Renal pelvis (tissue), 4 donors: ENCODE data around the gene PTGER4. TPM values are rescaled to one million over a fixed set of nuclear protein-coding genes. Genes with fewer than 3 reads are reported as not detected.

Experiments used
- DNase-seq: peaks from one replicate; pipeline ENCODE4 v3.0.0-alpha.2; 2013
- polyA plus RNA-seq, 3 donors: library from polyadenylated mRNA; unstranded; fragments of 120-200 nt; gene quantifications; one replicate each; pipeline ENCODE4 v1.2.1, GENCODE V29; 2013; ENCODE audit not compliant: insufficient read length in 3 of 3

The PTGER4 gene
- polyA plus RNA-seq, 3 donors = 9.2 to 11.7 (median 10.6) TPM

DNA sequence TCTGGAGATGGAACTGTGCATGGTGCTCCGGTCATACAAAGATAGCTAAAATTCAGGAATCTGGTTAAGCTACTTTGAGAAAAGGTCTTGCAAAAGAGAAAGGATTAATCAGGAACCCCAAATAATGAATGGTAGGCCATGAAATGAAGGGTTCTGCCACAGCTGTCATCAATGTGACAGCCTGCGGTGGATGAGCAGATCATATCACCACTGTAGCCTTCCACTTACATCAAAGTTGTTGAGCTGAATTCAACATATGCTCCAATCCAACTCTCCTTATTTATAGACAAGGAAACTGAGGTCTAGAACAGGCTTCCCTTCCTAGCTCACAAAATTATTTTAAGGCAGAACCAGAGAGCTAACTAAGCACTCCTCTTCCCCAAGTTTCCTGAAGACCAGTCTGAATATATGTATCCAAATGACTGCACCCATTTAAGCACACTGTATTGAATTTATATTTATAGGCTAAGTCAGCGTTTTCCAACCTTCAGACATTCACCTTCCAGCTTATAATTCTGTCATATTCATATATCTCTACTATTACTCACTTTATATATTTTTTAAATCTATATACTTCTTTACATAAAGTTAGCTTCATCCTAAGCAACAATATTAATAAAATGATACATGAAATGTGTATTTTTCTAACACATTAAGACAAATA is 13.9 kb upstream of the PTGER4 start:
- DNase-seq = no peak

DNA sequence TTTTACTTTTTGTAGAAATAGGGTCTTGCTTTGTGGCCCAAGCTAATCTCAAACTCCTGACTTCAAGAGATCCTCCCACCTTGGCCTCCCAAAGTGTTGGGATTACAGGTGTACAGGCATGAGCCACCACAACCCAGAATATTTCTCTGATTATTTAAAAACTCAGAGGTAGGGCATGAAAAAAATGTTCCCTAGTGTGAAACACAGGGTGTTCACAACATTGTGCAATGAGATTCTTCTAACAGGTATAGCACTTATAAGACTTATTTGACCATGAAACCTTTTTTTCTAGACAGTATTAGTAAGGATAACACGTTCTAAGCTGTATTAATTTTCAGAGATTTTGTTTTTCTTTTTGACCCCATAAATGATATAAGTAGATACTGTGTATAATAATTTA is 13.1 kb upstream of the PTGER4 start:
- no peak for DNase-seq

- no peak for DNase-seq
Observed at GRCh38 chr5:40667161-40667663, 12.5 kb upstream of the PTGER4 start.

GRCh38 chr5:40669606-40670390 is 9.9 kb upstream of the PTGER4 start:
- no peak for DNase-seq

DNA sequence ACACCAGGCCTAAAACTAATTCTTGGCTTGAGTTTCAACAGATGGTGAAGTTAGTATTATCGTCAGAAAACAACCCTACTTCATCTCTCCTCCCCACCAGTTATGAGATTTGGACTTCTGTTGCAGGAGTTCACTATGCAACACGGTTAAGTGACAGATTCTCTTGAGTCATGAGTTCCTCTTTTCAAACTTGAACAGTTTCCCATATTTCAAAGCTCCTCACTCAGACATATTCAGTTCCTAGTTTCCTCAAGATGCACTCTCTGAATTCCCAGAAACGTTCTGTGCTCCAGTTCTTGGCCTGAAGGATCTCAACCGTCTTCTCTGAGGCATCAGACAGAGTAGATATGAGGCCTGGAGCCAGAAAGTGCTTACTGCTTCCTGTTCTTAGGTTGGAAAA is 7.3 kb upstream of the PTGER4 start:
- no peak for DNase-seq

- no peak for DNase-seq
Observed at GRCh38 chr5:40674661-40675235, 5.0 kb upstream of the PTGER4 start.

DNA sequence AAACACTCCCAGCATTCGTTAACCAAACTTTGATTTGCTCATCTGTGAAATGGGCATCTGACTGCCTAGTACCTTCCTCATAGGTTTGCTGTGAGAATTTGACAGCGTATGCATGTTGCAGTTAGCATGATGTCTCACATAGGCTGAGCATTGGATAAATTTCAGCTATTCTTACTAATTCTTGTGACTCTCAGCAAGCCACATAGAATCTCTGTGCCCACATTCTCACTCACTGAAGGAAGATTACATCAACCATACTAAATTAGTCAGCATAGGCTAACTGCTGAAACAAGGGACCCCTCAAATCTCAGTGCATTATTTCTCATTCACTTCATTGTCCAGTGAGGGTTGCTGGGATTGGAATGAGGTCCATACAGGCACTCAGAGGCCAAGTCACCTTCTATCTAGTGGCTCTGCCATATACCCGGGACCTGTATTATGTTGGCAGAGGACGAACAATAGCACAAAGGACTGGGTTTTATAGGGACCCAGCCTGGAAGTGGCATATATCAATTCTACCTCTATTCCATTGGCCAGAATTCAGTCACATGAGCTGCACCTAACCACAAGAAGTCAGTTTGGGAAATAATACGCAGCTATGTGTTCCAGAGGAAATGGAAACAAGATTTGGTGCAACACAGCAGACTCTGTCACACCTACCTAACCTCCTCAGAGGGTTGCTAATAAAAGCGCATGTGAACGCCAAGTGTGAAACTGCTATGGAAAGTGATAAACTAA is 4.2 kb upstream of the PTGER4 start:
- DNase-seq = no peak

GRCh38 chr5:40676613-40677343 is 2.9 kb upstream of the PTGER4 start:
- no peak for DNase-seq

GRCh38 chr5:40677456-40677855 is 2.3 kb upstream of the PTGER4 start:
- no peak for DNase-seq

GRCh38 chr5:40678026-40678425 is 1.7 kb upstream of the PTGER4 start:
- no peak for DNase-seq

GRCh38 chr5:40678460-40679147 is 1.1 kb upstream of the PTGER4 start:
- DNase-seq = no peak

DNA sequence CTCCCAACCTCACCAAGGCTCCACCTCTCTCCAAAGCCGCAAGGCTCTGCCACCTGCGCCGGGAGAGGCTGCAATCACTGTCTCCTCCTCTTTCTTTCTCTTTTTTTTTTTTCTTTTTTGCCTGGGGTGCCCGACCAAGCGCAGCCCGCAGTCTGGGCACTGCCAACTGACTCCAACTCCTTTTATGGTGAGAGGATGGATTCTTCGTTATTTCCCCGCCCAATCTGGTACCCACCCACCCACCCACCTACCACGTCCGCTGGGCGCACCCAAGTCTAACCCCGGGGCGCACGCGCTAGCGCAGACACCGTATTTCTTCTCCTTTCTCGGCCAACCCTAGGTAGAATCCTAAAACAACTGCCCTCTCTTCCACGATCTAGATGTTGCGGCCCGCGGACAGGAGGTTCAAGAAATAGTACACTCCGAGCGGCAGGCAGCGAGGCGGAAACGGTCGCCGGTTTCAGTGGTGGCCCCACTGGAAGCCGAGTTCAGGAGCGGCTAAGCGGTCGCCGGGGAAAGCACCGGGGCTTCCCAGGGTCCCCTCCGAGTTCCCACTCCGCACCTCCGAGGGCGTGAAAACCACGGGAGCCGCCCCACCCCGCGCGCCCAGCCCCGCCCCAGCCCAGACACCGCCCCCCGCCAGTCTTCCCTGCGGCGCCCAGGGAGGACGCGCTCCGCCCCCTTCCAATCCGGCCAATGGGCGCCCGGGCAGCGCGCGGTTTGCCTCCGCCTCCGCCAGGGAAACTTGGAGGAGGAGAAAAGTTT is 385 bp upstream of the PTGER4 start:
- peak; percentile 93 for DNase-seq

DNA sequence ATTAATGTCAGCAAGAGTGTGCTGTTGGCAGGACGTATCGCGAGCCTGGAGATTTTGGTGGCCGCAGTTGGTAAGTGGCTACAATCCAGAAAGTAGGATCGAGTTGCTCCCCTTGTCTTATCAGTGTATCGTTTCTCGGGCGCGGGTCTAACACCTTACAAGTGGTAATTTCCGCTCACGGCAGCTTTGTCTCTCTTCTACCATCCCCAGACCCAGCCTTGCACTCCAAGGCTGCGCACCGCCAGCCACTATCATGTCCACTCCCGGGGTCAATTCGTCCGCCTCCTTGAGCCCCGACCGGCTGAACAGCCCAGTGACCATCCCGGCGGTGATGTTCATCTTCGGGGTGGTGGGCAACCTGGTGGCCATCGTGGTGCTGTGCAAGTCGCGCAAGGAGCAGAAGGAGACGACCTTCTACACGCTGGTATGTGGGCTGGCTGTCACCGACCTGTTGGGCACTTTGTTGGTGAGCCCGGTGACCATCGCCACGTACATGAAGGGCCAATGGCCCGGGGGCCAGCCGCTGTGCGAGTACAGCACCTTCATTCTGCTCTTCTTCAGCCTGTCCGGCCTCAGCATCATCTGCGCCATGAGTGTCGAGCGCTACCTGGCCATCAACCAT is 1.1 kb downstream of the PTGER4 start:
- no peak for DNase-seq

DNA sequence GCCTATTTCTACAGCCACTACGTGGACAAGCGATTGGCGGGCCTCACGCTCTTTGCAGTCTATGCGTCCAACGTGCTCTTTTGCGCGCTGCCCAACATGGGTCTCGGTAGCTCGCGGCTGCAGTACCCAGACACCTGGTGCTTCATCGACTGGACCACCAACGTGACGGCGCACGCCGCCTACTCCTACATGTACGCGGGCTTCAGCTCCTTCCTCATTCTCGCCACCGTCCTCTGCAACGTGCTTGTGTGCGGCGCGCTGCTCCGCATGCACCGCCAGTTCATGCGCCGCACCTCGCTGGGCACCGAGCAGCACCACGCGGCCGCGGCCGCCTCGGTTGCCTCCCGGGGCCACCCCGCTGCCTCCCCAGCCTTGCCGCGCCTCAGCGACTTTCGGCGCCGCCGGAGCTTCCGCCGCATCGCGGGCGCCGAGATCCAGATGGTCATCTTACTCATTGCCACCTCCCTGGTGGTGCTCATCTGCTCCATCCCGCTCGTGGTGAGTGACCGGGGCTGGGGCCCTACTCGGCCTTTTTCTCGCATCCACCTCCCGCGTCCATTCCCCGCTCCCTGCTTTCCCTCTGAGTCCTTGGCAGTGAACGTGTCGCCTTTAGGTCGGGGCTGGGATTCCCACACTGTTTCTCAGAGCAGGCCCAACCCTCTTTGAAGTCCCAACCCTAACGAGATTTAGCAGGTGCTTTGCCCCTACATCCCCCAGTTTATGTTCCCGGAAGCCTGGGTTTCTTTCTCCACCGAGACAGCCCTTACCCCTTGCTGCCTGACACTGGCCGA is 1.8 kb downstream of the PTGER4 start:
- DNase-seq = no peak

DNA sequence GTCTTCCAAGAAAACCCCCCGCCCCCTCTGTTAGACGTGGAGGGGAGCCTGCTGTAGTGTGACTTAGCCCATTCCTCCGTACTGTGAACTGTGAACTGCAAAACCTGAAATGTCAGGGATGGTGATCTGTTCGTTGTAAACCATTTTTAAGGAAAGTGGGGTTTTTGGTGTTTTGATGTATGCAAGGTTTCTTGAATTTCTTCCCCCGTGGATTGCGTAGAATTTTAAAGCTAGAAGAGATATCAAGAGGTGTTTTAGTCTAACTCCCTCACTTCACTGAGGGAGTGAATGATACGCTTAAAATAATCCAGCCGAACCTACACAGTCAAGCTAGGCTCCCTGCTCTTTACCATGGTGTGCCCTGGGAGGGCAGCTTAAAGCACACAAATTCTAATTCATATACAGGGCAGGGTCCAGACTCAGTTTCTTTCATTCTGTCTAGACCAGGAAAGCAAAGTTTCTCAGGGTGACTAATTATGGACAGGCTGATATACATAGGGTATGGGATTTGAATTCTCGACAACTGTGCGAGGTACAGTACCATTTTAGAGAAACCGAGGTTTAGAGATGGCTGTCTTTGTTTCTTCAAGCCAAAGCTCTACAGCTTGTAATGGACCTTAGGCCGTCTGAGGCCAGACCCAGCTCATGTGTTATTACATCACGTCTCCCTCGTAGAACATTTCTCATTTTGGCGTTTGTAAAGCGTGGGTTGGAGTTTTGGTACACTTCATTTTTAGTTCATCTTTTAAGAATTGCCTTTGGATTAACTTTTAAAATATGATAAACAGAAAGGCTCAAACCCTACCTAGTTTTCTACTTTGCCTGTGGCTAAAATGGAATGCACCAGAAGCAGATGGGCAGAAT is 2.7 kb downstream of the PTGER4 start:
- no peak for DNase-seq

GRCh38 chr5:40683305-40683704 is 3.6 kb downstream of the PTGER4 start:
- DNase-seq = no peak

- no peak for DNase-seq
Observed at GRCh38 chr5:40685193-40685592, 5.5 kb downstream of the PTGER4 start.

DNA sequence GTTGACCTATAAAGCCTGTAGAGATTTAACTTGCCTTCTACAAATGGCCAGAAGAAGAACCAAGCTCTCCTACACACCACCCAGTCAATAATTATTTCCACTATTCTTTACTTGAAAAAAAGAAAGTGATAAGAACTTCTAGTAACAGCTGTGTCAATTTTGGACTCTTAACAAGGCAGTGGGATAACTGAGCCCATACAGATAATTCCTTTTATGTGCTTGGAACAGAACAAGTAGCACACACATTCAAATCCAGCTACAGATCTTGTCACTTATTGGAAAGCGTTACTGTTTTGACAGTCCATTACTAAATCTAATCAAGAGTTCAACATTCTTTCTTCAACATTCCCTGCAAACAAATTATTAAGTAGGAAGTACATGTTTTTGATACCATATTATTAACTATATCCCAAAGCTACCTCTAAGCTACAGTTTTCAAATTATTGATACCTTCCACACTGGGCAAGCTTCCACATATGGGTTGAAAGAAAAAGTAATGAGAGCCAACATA is 6.3 kb downstream of the PTGER4 start:
- DNase-seq = no peak
